GM23248 (cell line): ENCODE data around the gene SLC12A7. TPM values are rescaled to one million over a fixed set of nuclear protein-coding genes. Genes with fewer than 3 reads are reported as not detected.

ENCODE experiments used
- DNase-seq: peaks from one replicate; pipeline ENCODE4 v3.0.0-alpha.2; 2015
- H2AFZ ChIP-seq: fragments of 200-600 bp; sonication (generic); 2 replicates; pipeline ENCODE4 v1.6.1; 2016; ENCODE audit warnings: antibody characterized with exemption
- H3F3A ChIP-seq: fragments of 200-600 bp; sonication (generic); 2 replicates; pipeline ENCODE4 v1.6.1; 2016; ENCODE audit warnings: mild to moderate bottlenecking, antibody characterized with exemption, mixed run types; ENCODE audit not compliant: insufficient read depth
- H3K27ac ChIP-seq: fragments of 200-600 bp; sonication (generic); 2 replicates; pipeline ENCODE4 v1.5.1; 2016; ENCODE audit warnings: mild to moderate bottlenecking
- H3K27me3 ChIP-seq: fragments of 200-600 bp; sonication (generic); replicated peaks from 2 replicates; pipeline ENCODE4 v1.6.1; 2016; ENCODE audit warnings: mild to moderate bottlenecking; ENCODE audit not compliant: insufficient read depth
- H3K36me3 ChIP-seq: fragments of 200-600 bp; sonication (generic); 2 replicates; pipeline ENCODE4 v1.6.1; 2016; ENCODE audit warnings: low read depth, mild to moderate bottlenecking
- H3K4me1 ChIP-seq: fragments of 200-600 bp; sonication (generic); 2 replicates; pipeline ENCODE4 v1.6.1; 2016; ENCODE audit warnings: mild to moderate bottlenecking; ENCODE audit not compliant: insufficient read depth
- H3K4me2 ChIP-seq: fragments of 200-600 bp; sonication (generic); one replicate; pipeline ENCODE4 v1.6.1; 2016; ENCODE audit warnings: mild to moderate bottlenecking; ENCODE audit not compliant: unreplicated experiment
- H3K4me3 ChIP-seq: fragments of 200-600 bp; sonication (generic); 2 replicates; pipeline ENCODE4 v1.5.1; 2016; ENCODE audit warnings: mild to moderate bottlenecking
- H3K79me2 ChIP-seq: fragments of 200-600 bp; sonication (generic); 2 replicates; pipeline ENCODE4 v1.6.1; 2016; ENCODE audit warnings: mild to moderate bottlenecking; ENCODE audit not compliant: insufficient read depth
- H3K9ac ChIP-seq: fragments of 200-600 bp; sonication (generic); 2 replicates; pipeline ENCODE4 v1.6.1; 2016; ENCODE audit warnings: mild to moderate bottlenecking
- H3K9me2 ChIP-seq: fragments of 200-600 bp; sonication (generic); 2 replicates; pipeline ENCODE4 v1.6.1; 2016; ENCODE audit warnings: mixed run types, mild to moderate bottlenecking, moderate library complexity; ENCODE audit not compliant: insufficient read depth
- H3K9me3 ChIP-seq: fragments of 200-600 bp; sonication (generic); one replicate; pipeline ENCODE4 v1.6.1; 2017; ENCODE audit warnings: low read depth
- H4K20me1 ChIP-seq: fragments of 200-600 bp; sonication (generic); 2 replicates; pipeline ENCODE4 v1.6.0; 2016; ENCODE audit not compliant: insufficient read depth
- EZH2 ChIP-seq: fragments of 200-600 bp; sonication (generic); IDR thresholded peaks from 2 replicates; pipeline ENCODE4 v1.6.1; 2018; ENCODE audit warnings: antibody characterized with exemption, mild to moderate bottlenecking; ENCODE audit not compliant: insufficient read depth, poor library complexity, severe bottlenecking
- EZH2phosphoT487 ChIP-seq: fragments of 200-600 bp; sonication (generic); IDR thresholded peaks from 2 replicates; pipeline ENCODE4 v1.6.1; 2018; ENCODE audit warnings: antibody characterized with exemption, moderate library complexity, mild to moderate bottlenecking, low read depth; ENCODE audit not compliant: insufficient read depth
- WGBS, 2 experiments: methylation state at CpG; one replicate each; pipeline ENCODE4 v1.1.6; 2015 to 2017; ENCODE audit warnings: low lambda C conversion rate in 2 of 2, low coverage in 1 of 2; ENCODE audit errors: missing lambda C conversion rate in 2 of 2; 5-methylcytosine and 5-hydroxymethylcytosine counted together
- in situ Hi-C: fragments of 300-500 bp; cut with MboI; formaldehyde crosslinking; loops from 2 replicates; pipeline ENCODE4 v1.15.0; 2020
- polyA plus RNA-seq: library from polyadenylated mRNA; unstranded; fragments of >200 nt; fragmentation: Nextera tagmentation; extraction: Ambion mirVana; gene quantifications from 2 replicates; pipeline ENCODE4 v1.2.1, GENCODE V29; 2016
- total RNA-seq: library from RNA; depleted of rRNA; stranded (reverse); fragments of >200 nt; shearing (Covaris generic); gene quantifications from 2 replicates; pipeline ENCODE4 v1.2.3, GENCODE V29; 2014

SLC12A7 gene
- total and polyA plus RNA-seq, 2 experiments from 2014 or later = 0.75 to 1.9 TPM

- H3K27me3 ChIP-seq = no peaks in the 10 kb centered on the region
- no peak for DNase-seq
- 81 to 87% methylated on average over 17 of the region's 17 CpGs for WGBS, 2 experiments
- no peak overlapping the region for H3K4me3 ChIP-seq
- H3K79me2 ChIP-seq = no peaks in the 10 kb centered on the region
- no peaks in the 10 kb centered on the region for H3F3A ChIP-seq
- H3K9ac ChIP-seq = no peak overlapping the region
- no peaks in the 10 kb centered on the region for H3K9me2 ChIP-seq
- no peak overlapping the region for H3K27ac ChIP-seq
- H4K20me1 ChIP-seq = no peaks in the 10 kb centered on the region
- no peaks in the 10 kb centered on the region for H3K36me3 ChIP-seq
- no peak for TF ChIP-seq EZH2phosphoT487
- TF ChIP-seq EZH2 = no peak
- H3K4me2 ChIP-seq = no peak overlapping the region
- no peaks in the 10 kb centered on the region for H3K9me3 ChIP-seq
- in situ Hi-C loops = no loop called here
- no peak overlapping the region for H2AFZ ChIP-seq
- H3K4me1 ChIP-seq = no peaks in the 10 kb centered on the region
These were observed 52.0 kb downstream of the SLC12A7 start for GRCh38 chr5:1059884-1060263.

DNA sequence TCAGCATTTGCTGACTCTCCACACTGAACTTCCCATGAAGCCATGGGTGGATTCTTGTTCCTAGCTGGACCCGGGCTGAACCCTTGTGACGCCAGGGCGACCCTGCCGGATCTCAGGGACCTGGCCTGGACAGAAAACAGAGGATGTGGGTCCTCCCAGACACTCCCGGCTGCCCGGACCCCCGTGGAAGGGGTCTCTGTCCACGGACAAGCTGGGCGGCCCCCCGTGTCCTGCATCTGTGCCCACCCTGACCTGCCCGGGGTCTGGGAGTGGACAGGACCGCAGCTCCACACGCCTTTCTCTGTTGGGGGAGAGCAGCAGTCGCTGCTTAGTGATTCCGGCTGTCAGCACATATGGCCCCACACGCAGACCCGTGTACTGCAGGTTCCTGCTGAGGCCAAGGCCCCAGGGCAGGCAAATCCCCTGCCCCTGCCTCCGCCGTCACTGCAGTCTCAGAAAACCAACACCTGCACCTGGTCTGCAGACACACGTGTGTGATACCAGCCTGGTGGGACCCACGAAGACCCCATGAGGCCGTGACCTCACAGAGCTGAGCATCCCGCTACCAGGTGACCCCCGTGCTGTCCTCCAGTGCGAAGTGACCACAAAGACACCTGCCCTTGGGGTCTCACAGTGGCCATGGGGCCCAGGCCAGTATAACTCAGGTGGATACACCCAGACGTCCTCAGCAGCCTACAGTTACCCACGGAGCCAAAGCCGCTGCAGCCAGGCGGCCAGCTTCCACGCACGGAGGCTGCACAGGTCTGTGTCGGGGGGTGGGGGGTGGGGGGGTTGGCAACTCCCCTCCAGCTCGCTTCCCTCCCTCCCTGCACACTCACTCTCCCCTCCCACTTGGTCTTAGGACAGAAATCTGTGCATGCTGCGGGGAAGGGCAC lies 52.6 kb downstream of the SLC12A7 start:
- no peak overlapping the region for H3K4me3 ChIP-seq
- H4K20me1 ChIP-seq = no peaks in the 10 kb centered on the region
- no peak for DNase-seq
- no peaks in the 10 kb centered on the region for H3F3A ChIP-seq
- no peak overlapping the region for H3K9ac ChIP-seq
- H2AFZ ChIP-seq = no peak overlapping the region
- H3K79me2 ChIP-seq = no peaks in the 10 kb centered on the region
- no peak overlapping the region for H3K4me2 ChIP-seq
- H3K36me3 ChIP-seq = no peaks in the 10 kb centered on the region
- no peaks in the 10 kb centered on the region for H3K9me3 ChIP-seq
- H3K27me3 ChIP-seq = no peaks in the 10 kb centered on the region
- H3K4me1 ChIP-seq = no peaks in the 10 kb centered on the region
- in situ Hi-C loops = no loop called here
- no peaks in the 10 kb centered on the region for H3K9me2 ChIP-seq
- H3K27ac ChIP-seq = no peak overlapping the region
- WGBS, 2 experiments = 83 to 89% methylated on average over 26 to 34 of the region's 34 CpGs
- no peak for TF ChIP-seq EZH2phosphoT487

DNA sequence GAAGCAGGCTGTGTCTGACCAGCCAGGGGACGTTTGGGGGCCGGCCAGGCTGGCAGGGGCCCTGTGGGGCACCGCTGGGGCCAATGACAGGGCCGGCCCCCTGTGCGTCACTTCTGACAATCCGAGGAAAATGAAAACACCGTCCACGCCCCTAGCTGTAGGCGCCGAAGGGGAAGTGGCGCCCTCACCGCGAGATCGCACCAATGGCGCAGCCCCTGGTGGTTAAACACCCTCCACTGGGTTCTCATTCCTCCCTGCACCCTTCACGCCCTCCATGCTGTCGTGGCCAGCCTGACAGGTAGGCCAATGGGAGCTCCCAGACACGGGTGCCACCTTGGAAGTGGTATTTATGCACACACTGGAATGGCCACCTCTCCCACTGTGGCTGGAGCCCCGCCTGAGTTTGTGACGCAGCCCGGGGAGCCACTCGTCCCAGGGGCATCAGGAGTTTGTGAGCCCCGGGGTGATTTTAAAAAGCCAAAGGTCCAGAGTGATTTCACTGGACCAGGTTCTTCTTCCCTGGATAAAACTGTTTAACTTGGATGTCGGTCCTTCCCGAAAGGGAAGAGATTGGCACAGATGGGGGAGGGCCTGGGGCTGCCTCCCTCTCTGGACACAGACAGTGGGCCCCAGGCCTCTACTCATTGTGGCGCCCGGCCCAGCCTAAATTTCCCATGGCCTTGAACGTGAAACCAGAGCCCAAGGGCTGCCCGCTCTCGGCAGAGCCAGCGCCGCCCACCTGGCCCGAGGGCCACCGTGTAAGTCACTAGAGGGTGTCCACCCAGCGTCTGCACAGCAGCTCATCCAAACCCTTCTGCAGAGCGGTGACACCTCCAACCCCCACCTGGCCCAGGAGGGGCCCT lies 53.5 kb downstream of the SLC12A7 start:
- in situ Hi-C loops = no loop called here

GRCh38 chr5:1057485-1058082 lies 54.3 kb downstream of the SLC12A7 start:
- Histone ChIP-seq H3K9ac (no peak overlapping the region), H3K4me3 (no peak overlapping the region), H3K9me3 (no peaks in the 10 kb centered on the region), H3K4me1 (no peaks in the 10 kb centered on the region), H3F3A (no peaks in the 10 kb centered on the region), H3K27me3 (no peaks in the 10 kb centered on the region), H3K4me2 (no peak overlapping the region), H3K36me3 (no peaks in the 10 kb centered on the region), H4K20me1 (no peaks in the 10 kb centered on the region), H2AFZ (no peak overlapping the region), H3K79me2 (no peaks in the 10 kb centered on the region), H3K27ac (no peak overlapping the region), H3K9me2 (no peaks in the 10 kb centered on the region)
- in situ Hi-C loops = no loop called here
- TF ChIP-seq EZH2 (no peak), EZH2phosphoT487 (no peak)
- WGBS, 2 experiments = 80 to 90% methylated on average over 23 to 26 of the region's 36 CpGs
- DNase-seq = no peak

More for the DNA sequence above, 53.5 kb downstream of the SLC12A7 start:
- H3K27me3 ChIP-seq = no peaks in the 10 kb centered on the region
- H3K4me1 ChIP-seq = no peaks in the 10 kb centered on the region
- WGBS, 2 experiments = 92 to 93% methylated on average over 33 to 36 of the region's 36 CpGs
- H3K4me3 ChIP-seq = no peak overlapping the region
- H3K4me2 ChIP-seq = no peak overlapping the region
- H3K9ac ChIP-seq = no peak overlapping the region
- no peaks in the 10 kb centered on the region for H3K79me2 ChIP-seq
- no peaks in the 10 kb centered on the region for H3K9me3 ChIP-seq
- H2AFZ ChIP-seq = no peak overlapping the region
- no peak for DNase-seq
- no peak overlapping the region for H3K27ac ChIP-seq
- no peaks in the 10 kb centered on the region for H3F3A ChIP-seq
- no peaks in the 10 kb centered on the region for H3K36me3 ChIP-seq
- no peak for TF ChIP-seq EZH2
- no peak for TF ChIP-seq EZH2phosphoT487
- H4K20me1 ChIP-seq = no peaks in the 10 kb centered on the region
- no peaks in the 10 kb centered on the region for H3K9me2 ChIP-seq
